Fibroblast of skin of right quadriceps (primary cell): ENCODE measurements around the gene SLC9A9.
A peak's percentile ranks its signal among the peaks of the same experiment; 100 is the strongest.

Source experiments
- DNase-seq: peaks from one replicate; pipeline ENCODE4 v3.0.0-alpha.2; 2013

SLC9A9 gene

GRCh38 chr3:143383421-143383820 lies 464.8 kb downstream of the SLC9A9 start:
- DNase-seq = no peak

- DNase-seq = no peak
Measured at GRCh38 chr3:143382816-143383215, 465.5 kb downstream of the SLC9A9 start.

GRCh38 chr3:143380449-143380848 lies 467.8 kb downstream of the SLC9A9 start:
- no peak for DNase-seq

- no peak for DNase-seq
Measured at GRCh38 chr3:143375698-143376097, 472.6 kb downstream of the SLC9A9 start.

GRCh38 chr3:143367171-143367570 lies 481.1 kb downstream of the SLC9A9 start:
- DNase-seq = peak; percentile 6

GRCh38 chr3:143366672-143367071 lies 481.6 kb downstream of the SLC9A9 start:
- DNase-seq = no peak

GRCh38 chr3:143363949-143364348 lies 484.3 kb downstream of the SLC9A9 start:
- DNase-seq = no peak

GRCh38 chr3:143363276-143363675 lies 485.0 kb downstream of the SLC9A9 start:
- DNase-seq = peak; percentile 37

- no peak for DNase-seq
Measured at GRCh38 chr3:143362115-143362991, 485.9 kb downstream of the SLC9A9 start.

- DNase-seq = no peak
Measured at GRCh38 chr3:143361589-143361988, 486.7 kb downstream of the SLC9A9 start.

GRCh38 chr3:143360244-143360643 lies 488.0 kb downstream of the SLC9A9 start:
- no peak for DNase-seq

GRCh38 chr3:143358793-143359491 lies 489.3 kb downstream of the SLC9A9 start:
- no peak for DNase-seq

- no peak for DNase-seq
Measured at GRCh38 chr3:143358155-143358792, 490.0 kb downstream of the SLC9A9 start.

- no peak for DNase-seq
Measured at GRCh38 chr3:143357700-143358099, 490.6 kb downstream of the SLC9A9 start.

GRCh38 chr3:143356839-143357238 lies 491.4 kb downstream of the SLC9A9 start:
- no peak for DNase-seq

- no peak for DNase-seq
Measured at GRCh38 chr3:143354342-143354741, 493.9 kb downstream of the SLC9A9 start.

GRCh38 chr3:143352850-143353550 lies 495.3 kb downstream of the SLC9A9 start:
- no peak for DNase-seq

- DNase-seq = no peak
Measured at GRCh38 chr3:143351895-143352608, 496.2 kb downstream of the SLC9A9 start.

GRCh38 chr3:143351354-143351753 lies 496.9 kb downstream of the SLC9A9 start:
- DNase-seq = no peak

- DNase-seq = no peak
Measured at GRCh38 chr3:143349455-143349854, 498.8 kb downstream of the SLC9A9 start.

GRCh38 chr3:143348486-143349327 lies 499.6 kb downstream of the SLC9A9 start:
- no peak for DNase-seq
